Medulla oblongata (tissue), 1 donor: ENCODE data around the gene SGPL1.
"Not testable (repeated sequence)": the region's sequence is repeated elsewhere in the genome, so short reads cannot be mapped to it uniquely, and the experiment has no call there.

ENCODE experiments used
- DNase-seq: peaks from one replicate; pipeline ENCODE4 v3.0.0-alpha.2; 2015; ENCODE audit errors: extremely low spot score

SGPL1 gene

DNA sequence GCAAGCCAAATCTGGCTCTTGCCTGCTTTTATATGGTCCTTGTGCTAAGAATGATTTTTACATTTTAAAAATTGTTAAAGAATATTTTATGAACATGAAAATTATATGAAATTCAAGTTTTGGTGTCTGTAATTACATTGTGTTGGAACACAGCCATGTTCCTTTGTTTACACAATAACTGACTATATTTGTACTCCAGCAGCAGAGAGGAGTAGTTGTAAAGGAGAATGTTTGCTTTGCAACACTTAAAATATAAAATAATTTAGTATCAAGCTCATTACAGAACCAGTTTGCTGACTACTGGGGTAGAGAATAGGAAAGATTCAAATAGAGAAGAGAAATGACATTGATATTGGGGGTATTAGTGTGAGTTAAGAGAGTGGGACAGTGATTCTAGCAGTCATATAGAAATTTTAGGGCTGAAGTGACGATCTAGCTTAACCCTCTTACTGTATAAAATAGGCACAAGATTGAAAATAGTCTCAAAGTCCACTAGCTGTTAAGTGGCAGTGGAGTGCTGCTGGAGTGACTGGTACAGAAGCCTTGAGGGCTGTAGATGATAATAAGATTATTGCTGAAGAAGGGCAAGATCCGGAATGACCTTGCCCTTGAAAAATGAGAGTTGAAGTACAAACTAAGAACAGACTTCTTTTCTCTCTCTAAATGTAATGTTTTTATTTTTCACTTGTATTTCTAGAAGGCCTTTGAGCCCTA lies 28.2 kb downstream of the SGPL1 start:
- no peak for DNase-seq

DNA sequence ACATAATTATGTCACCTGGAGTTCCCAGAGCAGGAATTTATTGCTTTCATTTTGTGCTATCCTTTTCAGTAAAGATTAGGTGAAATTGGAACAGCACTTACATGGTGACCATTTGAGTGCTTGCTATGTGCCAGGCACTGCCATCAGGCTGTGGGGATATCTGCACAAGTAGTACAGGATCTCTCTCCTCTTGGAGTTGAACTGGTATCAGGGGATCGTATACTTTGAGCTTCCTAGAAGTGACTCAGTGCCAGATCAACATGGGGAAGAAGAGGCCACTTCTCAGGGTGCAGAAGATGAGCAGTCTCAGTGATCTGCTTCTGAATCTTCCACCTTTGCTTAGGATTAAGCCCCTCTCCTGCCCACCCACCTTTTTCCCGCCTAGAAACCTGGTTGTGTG lies 29.5 kb downstream of the SGPL1 start:
- DNase-seq: no peak

GRCh38 chr10:70845816-70846215 lies 30.1 kb downstream of the SGPL1 start:
- no peak for DNase-seq

DNA sequence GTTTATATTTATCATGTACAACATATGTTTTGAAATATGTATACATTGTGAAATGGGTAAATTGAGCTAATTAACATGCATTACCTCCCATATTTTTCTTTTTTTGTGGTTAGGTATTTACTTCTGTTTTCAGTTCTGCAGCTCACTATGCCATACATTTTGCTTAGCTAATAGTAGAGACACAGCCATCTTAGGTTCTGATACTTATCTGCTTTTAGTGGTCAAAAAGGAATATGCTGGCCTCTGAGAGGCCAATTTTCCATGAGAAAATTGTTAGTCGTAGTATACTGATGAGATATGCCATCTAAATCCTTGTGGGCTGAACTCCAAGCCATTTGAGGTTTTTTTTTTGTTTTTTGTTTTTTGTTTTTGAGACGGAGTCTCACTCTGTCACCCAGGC lies 31.0 kb downstream of the SGPL1 start:
- DNase-seq: no peak

- DNase-seq: no peak
Observed at GRCh38 chr10:70847659-70848360, 32.1 kb downstream of the SGPL1 start.

DNA sequence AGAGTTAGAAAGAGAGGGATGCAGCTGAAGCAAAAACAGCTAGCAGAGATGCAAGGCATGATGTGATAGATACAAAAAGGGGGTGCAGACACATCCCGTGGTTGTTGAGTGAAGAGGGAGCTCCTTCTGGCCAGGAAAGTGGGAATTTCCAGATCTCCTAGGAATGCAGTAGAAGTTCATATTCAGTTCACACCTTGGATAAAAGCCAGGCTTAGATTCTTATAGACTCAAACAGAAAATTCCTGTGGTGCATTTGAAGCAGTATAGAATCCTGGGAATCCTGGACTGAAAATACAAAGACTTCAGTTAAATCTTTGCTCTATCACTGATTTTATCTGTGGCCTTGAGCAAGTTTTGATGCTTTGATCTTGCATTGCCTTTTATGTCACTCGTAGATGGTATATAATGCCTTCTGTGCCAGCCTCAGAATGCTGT lies 33.9 kb downstream of the SGPL1 start:
- DNase-seq: no peak

DNA sequence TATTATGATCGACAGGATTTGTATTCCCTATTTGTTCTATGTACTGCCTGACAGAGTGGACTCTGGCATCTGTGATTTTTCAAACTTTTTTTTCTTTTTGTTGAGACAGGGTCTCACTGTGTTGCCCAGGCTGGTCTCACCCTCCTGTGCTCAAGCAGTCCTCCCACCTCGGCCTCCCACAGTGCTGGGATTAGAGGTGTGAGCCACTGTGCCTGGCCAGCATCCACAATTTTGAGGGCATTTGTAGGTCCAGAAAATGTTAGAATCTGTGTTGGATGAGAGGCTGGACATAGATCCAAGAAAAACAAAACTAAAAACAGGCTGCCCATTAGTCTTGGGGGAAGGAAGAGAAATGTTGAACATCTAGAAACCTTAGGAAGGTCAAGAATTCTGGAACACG lies 34.3 kb downstream of the SGPL1 start:
- DNase-seq: no peak

GRCh38 chr10:70851597-70852475 lies 36.1 kb downstream of the SGPL1 start:
- no peak for DNase-seq

DNA sequence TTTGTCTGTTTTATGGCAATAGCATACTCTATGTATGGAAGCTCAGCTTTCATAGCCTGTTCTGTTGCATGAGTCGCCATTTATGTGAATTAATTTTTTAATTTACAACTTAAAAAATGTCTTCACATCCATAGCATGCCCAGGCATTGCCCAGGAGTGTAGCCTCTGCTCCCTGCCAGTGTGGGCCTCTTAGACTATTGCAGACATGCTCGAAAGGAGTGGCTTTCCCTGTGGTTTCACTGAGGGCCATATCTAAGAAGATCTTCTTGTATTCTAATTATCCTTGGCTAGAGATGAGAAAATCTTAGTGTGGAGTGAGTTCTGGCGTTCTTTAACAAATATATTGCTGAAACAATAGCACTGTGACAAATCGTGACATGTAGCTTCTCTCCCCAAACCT lies 37.3 kb downstream of the SGPL1 start:
- no peak for DNase-seq

DNA sequence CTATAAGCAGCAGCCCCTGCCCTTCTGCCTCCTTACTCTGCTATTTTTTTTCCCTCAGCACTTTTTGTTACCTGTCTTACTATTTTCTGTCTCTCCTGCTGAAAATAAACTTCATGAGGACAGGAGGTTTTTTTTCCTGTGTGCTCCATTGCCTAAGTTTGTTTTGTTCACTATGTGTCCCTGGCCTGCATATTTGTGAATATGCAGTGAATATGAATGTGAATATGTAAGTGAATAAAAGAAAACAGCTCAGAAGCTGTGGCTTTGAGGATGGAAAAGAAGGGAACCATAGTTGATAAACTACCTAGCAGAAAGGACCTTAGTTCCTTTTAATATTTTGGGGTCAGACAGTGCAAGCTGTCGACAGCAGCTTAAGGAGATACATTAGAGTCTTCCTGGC lies 37.7 kb downstream of the SGPL1 start:
- DNase-seq: no peak

DNA sequence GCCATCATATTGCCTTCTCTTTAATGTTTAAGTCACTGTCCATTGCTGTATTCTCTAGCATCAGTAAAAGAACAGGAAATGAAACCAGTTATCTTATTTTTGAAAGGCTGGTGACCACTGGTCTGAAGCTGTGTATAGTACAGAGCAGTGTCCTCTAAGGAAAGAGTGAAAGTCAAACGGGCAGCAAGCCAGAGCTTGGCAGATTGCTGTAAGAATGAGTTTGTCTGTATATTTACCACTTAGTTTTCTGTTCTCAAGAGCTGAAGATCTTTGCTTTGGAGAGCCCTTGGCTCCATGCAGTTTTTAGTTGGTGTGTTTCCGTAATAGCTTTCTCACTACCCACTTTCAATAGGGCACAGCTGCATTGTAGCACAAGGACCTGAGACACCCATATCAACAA lies 40.7 kb downstream of the SGPL1 start:
- peak; percentile 48 for DNase-seq

DNA sequence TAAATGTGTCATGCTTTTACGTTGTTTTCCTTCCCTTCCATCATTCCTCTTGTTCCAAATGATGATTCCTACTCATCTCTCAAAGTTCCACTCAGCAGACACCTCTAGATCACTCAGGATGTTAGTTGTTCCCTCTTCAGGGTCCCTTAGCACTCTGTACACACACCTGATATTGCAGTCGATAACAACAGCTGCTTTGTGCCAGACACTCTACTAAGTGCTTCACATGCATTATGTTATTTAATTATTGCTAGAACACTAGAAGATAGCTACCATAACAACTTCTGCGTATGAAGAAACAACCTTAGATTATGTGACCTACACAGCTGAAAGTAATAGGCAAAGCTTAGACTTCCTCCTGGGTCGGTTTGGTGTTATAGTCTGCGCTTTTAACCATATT lies 43.0 kb downstream of the SGPL1 start:
- DNase-seq: no peak

- DNase-seq: not testable (repeated sequence)
Observed at GRCh38 chr10:70861495-70862197, 45.9 kb downstream of the SGPL1 start.

- no peak for DNase-seq
Observed at GRCh38 chr10:70863470-70864160, 47.9 kb downstream of the SGPL1 start.

- DNase-seq: no peak
Observed at GRCh38 chr10:70864935-70865334, 49.2 kb downstream of the SGPL1 start.

- no peak for DNase-seq
Observed at GRCh38 chr10:70866424-70866823, 50.7 kb downstream of the SGPL1 start.

DNA sequence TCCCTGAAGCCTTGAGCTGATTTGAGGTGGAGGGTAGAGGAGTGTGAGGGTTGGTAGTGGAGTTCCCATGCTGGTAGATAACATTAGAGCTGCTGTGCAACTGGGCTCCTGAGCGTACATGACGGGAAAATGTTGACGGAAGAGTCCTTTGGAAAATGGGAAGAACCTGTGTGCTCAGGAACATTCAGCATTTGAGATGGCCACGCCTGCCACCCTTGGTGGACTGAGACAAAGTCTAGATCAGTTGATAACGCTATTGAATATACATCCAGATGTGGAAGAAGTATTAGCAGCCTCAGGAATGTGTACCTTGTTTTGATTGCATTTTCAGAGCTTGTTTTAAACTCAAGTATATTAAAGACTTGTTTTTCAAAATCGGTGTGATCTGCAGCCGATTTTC lies 56.5 kb downstream of the SGPL1 start:
- no peak for DNase-seq

DNA sequence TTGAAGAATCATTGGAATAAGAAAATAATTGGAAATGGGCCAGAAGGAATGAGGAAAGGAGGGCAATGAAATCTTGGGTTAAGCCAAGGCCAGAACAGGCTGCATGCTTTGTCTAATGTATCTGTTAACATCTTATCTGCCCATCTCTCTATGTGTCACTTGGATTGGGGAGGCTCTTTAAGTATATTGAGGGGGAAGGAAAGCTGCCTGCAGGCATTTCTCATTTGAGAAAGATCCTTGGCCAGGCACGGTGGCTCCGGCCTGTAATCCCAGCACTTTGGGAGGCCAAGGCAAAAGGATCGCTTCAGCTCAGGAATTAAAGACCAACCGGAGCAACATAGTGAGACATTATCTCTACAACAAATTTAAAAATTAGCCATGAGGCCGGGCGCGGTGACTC lies 58.3 kb downstream of the SGPL1 start:
- no peak for DNase-seq

DNA sequence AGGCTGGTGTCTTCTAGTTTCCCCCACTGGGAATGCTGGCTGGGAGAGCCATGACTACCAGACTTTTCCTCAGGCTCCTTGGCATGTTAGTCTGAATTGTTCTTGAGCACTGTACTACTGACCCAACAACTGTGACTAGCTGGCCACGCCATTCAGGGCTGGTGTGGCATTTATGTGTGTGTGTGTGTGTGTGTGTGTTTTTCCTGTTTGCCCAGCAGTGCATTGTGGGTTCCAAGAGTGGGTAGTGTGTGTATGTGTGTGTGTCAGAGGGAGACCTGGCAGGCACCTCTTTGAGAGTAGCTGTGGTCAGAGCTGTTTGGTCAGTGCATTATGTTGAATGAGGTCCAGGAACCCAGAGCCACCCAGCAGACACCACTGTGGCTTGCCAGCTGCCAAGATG lies 63.5 kb downstream of the SGPL1 start:
- DNase-seq: no peak

DNA sequence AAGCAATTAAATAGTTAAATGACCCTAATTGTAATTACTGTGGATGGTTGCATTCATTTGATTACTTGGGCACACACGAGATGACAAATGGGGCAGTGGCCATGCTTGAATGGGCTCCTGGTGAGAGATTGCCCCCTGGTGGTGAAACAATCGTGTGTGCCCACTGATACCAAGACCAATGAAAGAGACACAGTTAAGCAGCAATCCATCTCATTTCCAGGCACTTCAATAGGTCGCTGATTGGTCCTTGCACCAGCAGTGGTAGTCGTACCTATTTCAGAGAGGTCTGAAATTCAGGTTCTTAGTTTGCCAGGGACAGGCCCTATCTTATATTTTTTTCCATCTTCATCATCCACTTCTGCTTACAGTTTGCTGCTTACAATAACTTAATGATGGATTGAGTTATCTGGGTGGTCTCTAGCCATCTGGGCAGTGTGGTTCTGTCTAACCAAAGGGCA lies 64.4 kb downstream of the SGPL1 start:
- peak; percentile 96 for DNase-seq

GRCh38 chr10:70884741-70885140 lies 69.0 kb downstream of the SGPL1 start:
- no peak for DNase-seq
